GM19395 (cell line): ENCODE measurements around the gene SRC.

ENCODE experiments used
- ATAC-seq: cut with Tn5 transposase; IDR thresholded peaks from one replicate; pipeline ENCODE4 v1.9.1; 2021; ENCODE audit warnings: mild to moderate bottlenecking, moderate library complexity; ENCODE audit not compliant: unreplicated experiment

The SRC gene

DNA sequence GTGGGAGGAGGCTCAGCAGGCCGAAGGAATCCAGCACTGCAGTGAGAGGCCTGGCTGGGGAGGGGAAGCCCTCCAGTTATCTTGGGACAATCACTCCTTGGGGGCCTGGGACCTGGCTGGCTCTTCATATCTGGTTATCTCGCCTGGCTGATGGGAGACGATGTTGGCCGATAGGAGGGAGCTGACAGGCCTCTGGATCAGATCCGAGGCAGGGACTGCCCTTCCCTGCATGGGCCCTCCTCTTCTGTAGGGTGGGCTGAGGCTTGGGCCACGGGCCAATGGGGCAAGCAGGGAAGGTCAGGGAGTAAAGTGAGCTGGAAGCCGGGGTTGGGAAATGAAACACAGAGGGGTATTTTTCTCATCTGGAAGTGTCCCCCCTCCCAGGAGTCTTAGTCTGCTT is 31.3 kb upstream of the SRC start:
- ATAC-seq = no peak

DNA sequence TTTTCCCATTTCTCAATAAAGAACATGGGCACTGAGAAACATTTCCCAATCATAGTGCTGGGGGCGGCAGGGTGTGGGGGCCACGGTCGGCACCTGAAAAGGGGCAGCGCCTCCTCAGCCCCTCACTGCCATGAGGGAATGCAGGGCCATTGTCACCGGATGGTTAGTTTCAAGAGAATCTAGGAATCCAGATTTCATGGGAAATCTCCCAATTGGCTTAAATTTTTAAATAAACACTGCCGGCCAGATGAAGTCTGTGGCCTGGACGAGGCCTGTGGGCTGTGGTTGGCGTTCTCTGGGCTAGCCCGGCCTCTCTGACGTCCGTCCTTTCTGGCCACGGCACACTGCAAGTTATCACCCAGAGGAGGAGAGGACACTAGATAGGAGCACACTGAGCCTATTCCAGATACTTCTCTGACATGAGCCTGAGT is 30.9 kb upstream of the SRC start:
- ATAC-seq = no peak

DNA sequence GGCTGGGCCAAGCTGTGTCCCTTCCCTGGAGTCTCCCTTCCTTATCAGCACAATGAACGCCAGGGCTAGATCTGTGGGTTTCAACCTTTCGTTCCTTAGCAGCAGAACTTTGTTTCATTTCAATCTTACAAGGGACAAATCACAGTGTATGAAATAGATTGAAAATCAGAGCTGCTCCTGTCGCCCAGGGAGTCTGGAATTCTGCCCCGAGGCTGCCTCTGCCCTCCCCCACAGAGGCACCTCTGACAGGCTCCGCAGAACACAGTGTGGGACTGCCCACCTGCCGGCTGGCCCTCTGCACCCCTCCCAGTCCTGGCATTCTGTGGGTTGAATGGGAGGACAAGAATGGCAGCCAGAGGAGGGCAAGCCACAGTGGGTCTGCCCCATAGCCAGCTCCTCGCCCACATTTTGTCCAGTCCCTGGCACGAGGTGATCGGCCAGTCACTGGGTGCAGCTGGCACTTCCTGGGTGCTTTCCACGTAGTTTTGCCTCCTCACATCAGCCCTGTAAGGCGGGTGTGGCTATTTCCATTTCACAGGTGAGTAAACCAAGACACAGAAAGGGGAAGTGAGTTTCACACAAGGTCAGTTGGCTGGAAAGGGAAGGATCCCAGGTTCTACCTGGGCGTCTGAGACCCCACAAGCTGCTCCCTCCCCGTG is 30.4 kb upstream of the SRC start:
- ATAC-seq = peak; percentile 59

DNA sequence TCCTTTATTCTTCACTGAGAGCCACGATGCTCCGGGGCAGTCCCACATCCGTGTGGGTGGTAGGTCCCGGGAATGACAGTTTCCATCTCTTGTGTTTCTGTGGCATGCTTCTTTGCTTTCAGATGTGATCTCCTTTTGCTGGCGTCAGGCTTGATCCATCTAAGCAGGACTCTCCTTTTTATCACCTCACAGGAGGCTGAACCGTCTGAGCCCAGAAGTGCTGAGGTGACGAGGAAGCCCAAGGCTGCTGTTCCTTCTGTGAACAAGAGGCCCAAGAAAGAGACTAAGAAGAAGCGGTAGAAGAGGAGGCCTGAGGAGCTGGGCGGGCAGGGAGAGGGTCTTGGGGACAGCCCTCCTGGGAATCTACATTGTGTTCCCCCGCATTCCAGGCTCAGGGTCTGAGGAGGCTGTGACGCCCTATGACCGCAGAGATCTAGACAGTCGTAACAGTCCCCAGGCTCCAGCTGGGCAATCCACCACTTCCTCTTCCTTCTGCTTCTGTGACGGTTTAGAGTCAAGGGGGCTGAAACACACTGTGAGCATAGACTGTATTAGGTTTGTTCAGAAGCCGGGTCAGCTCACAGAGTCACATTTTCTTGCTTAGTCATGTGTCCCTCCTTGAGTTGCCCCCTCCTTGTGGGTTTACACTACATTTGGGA is 29.7 kb upstream of the SRC start:
- peak; percentile 82 for ATAC-seq

GRCh38 chr20:37316775-37317170 is 29.2 kb upstream of the SRC start:
- no peak for ATAC-seq

DNA sequence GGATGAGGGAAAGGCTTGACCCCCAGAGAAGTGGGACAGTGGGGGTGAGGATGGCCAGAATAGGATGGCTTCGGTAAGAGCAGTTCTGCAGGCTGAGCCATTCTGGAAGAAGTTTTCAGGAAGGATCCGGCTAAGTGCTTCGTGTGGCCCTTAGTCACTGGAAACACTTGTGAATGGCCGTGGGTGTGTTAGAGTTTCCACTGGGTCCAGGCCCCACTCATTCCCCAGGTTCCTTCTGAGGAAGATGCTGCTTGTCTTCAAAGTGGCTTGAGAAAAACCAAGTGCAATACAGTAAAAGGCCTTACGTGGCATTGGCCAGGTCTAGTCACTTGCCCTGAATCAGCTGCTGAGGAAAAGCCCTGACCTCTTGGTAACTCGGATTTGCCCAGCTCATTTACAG is 28.6 kb upstream of the SRC start:
- ATAC-seq = no peak

GRCh38 chr20:37317994-37318640 is 27.8 kb upstream of the SRC start:
- ATAC-seq = no peak

- ATAC-seq = no peak
These were observed 26.7 kb upstream of the SRC start for GRCh38 chr20:37319151-37319671.

- no peak for ATAC-seq
These were observed 22.0 kb upstream of the SRC start for GRCh38 chr20:37323985-37324384.

DNA sequence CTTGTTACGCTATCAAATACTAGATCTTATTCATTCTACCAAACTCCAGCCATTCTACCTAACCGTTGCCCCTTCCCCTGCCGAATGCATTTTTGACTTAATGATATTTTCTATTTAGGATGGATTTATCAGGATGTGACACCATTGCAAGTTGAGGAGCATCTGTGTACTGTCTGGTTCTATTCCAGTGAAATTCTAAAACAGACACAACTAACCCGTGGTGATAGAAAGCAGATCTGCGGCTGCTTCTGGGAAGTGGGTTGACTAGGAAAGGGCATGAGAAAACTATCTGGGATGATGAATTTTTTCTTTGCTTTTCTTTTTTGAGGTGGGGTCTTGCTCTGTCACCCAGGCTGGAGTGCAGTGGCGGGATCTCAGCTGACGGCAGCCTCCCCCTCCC is 20.7 kb upstream of the SRC start:
- ATAC-seq = no peak

DNA sequence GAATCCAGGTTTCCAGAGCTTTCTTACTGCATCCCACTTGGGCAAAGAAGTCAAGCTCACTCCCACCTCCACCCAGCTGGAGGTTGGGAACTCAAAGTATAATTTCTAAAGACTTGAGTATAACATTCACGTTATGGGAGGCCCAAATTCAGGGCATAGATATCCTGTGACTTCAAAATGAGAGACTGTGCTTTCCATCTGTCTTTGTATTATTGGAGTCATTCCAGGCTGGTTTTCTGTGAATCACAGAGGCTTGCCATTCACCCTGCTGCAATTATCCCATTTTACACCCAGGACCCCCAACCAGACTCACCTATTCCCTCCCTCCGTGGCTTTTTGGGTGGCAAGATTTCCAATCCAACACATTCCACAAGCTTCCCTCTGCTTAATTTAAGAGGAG is 19.3 kb upstream of the SRC start:
- no peak for ATAC-seq

GRCh38 chr20:37327748-37328147 is 18.2 kb upstream of the SRC start:
- no peak for ATAC-seq

DNA sequence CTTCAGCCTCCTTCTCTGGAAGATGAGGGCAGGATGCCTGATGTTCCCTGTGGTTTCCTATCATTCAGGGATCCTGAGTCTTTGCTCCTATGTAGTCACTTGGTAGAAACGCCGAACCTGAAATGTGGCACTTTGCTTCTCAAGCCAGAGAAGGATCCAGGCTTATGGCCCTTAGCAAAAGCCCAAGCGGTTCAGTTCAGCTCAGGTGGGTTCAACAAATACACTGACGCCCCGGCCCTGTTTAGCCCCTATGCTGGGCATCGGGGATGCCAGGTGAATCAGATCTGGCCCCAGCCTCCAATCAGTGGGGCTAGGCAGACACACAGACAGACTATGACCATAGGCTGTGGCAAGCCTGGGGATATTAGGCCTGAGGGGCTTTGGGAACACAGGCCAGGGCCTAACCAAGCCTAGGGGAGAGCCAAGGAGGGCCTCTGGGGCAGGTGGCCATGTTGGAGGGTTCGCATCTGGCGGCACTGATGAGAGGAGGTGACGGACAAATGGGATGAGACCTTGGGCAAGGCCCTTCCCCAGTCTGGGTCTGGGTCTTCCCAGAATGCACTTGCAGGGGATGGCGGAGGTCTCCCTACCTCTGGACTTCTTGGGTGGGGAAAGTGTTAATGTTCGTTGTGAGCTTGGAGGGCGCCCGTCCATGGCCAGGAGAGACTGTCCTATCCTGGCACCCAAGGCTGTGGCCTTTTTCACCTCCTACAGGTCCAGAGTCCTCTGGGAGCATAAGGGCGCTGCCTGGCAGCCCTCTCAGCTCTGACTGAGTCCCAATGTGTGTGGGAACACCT is 17.6 kb upstream of the SRC start:
- ATAC-seq = no peak

- ATAC-seq = no peak
These were observed 16.3 kb upstream of the SRC start for GRCh38 chr20:37329481-37330165.

DNA sequence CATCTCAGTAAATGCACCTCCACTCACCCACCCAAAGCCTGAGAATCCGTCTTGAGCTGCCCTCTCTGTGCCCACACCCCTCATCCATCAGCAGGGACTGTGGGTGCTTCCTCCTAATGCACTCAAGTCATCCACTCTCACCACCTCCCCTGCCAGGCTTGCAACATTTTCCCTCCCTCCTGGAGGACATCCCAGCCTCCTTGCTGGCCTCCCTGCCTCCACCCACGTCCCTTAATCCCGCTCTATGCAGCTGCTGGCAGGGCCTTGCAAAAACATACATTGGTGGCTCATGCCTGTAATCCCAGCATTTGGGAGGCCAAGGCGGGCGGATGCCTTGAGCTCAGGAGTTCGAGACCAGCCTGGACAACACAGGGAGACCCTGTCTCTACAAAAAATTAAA is 15.6 kb upstream of the SRC start:
- no peak for ATAC-seq

DNA sequence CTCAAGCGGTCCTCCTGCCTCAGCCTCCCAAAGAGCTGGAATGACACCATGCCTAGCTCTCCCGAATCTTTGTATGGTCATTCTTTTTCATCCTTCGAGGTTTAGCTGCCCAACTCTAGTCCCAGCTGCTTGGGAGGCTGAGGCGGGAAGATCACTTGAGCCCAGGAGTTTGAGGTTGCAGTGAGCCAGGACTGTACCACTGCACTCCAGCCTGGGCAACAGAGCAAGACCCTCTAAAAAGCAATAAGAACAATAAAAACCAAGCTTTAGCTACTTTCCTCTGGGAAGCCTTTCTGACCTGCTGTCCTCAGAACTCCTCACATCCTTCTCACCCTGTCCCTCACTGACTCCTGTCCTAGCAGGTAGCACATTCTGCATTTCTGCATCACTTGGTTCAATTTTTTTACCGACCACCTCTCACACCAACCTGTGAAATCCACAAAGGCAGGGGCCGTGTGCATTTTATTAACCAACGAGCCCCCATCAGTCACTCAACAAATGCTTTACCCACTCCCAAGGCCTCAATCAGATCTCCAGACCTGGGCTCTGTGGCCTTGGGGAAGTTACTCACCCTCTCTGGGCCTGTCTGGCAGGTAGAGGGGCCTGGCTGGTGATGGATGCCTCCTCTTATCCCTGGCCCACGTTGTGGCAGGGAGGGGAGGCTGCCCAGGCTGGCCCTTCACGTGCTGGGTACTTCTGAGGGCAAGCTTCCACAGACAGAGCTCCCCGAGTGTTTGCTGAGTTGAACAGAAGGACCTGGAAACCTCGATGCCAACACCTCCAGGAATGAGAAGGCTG is 14.7 kb upstream of the SRC start:
- no peak for ATAC-seq

DNA sequence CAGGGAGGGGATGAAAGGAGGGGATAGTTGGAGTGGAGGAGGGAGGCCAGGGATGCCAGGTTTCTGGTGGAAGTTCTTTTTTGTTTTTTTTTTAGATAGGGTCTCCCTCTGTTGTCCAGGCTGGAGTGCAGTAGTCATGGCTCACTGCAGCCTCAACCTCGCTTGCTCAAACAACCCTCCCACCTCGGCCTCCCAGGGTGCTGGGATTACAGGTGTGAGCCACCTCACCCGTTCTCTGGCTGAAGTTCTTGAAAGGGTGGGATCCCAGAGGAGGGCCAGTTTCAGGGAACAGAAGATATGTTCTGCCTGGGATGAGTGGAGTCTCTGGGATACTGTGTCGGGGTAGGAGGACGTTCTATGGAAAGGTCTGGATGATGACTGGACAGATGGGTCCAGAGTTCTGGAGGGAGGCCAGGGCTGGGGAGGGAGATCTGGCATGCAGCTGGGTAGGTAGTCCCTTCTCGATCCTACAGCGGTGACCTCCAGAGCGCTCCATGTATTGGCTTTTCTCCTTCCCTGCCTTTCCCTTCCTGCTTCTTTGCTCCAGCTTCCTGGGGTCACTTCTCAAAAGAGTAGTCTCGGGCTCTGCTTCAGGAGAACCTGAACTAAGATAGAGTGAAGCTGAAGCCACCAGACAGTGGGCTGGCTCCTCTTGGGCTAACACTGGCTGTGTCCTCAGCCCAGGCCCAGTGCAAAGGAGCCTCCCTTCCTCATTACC is 12.7 kb upstream of the SRC start:
- ATAC-seq = no peak

GRCh38 chr20:37333848-37334318 is 12.1 kb upstream of the SRC start:
- ATAC-seq = no peak

DNA sequence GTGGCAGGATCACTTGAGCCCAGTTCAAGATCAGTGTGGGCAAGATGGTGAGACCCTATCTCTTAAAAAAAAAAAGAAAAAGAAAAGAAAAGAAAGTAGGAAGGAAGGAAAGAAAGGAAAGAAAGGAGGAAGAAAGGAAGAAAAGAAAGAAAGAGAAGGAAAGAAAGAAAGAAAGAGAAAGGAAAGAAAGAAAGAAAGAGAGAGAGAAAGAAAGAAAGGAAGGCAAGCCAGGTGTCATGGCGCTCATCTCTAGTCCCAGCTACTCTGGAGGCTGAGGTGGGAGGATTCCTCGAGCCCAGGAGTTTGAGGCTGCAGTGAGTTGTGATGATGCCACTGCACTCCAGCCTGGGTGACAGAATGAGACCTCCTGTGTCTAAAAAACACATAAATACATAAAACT is 11.5 kb upstream of the SRC start:
- ATAC-seq = no peak
